ENCODE results near the gene GRIN2C. TPM values are rescaled to one million over a fixed set of nuclear protein-coding genes. Genes with fewer than 3 reads are reported as not detected.

The GRIN2C gene
- total RNA-seq, 3 donors from 2014 or later (not counting 1 experiment from before 2014, with no cell fraction given): not detected

GRCh38 chr17:74803971-74804370, 55.7 kb downstream of the GRIN2C start:
- DNase-seq (no peak), ATAC-seq (no peak)
- Mint-ChIP-seq H3K4me3 (no peak overlapping the region), H3K4me1 (peaks cover 0 to 5% of the 10 kb centered on the region in 2 donors), H3K27me3 (ENCODE audit: low read depth in 2 of 2) (no peaks in the 10 kb centered on the region), H3K27ac (no peak overlapping the region), H3K36me3 (no peaks in the 10 kb centered on the region), H3K9me3 (no peaks in the 10 kb centered on the region)
- no peaks in the 10 kb centered on the region for H3K9me3 ChIP-seq (ENCODE audit: control insufficient read depth, insufficient read depth, low read length)
- H3K36me3 ChIP-seq (ENCODE audit: control insufficient read depth, insufficient read depth, low read length): peaks cover 34% of the 10 kb centered on the region
- TF ChIP-seq CTCF (IDR thresholded peaks at IDR 0.05): no peak
- intact Hi-C loops (cut with micrococcal nuclease): no loop called here
- H3K4me3 ChIP-seq (ENCODE audit: low read length): no peak overlapping the region
- no peaks in the 10 kb centered on the region for H3K27me3 ChIP-seq (ENCODE audit: control insufficient read depth, insufficient read depth, low read length)
- H3K4me1 ChIP-seq (ENCODE audit: control insufficient read depth, insufficient read depth, low read length): no peaks in the 10 kb centered on the region
- WGBS (ENCODE audit: insufficient coverage): 99% methylated on average over 5 of the region's 5 CpGs
- no peak overlapping the region for H3K27ac ChIP-seq (ENCODE audit: low read length)

DNA sequence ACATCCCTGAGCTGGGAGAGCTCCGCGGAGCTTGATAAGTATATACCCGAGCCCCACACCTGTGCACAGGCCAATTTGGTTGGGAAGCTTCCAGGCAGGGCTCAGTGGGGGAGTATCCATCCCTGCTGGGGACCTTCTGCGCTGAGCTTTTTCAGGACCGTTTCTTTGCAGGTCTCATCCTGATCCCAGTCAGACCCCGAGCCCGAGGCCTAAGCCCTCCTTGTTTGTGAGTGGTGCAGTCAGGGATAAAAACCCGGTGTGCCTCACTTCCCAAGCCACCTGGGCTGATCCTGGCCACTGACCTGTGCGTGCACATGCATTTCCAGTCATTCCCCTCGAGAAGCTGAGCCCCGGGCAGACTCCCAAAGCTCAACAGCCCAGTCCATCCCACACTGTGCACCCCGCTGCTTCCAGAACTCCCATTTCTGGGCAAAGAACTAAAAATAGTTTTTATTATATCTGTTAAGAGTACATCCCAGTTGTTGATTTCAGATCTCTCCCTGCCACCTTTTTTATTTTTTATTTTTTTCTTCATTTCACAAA, 56.2 kb downstream of the GRIN2C start:
- no peaks in the 10 kb centered on the region for H3K27me3 Mint-ChIP-seq (ENCODE audit: low read depth in 2 of 2)
- peaks cover 0 to 5% of the 10 kb centered on the region in 2 donors for H3K4me1 Mint-ChIP-seq
- Histone ChIP-seq H3K9me3 (ENCODE audit: control insufficient read depth, insufficient read depth, low read length) (no peaks in the 10 kb centered on the region), H3K36me3 (ENCODE audit: control insufficient read depth, insufficient read depth, low read length) (peaks cover 38% of the 10 kb centered on the region), H3K4me3 (ENCODE audit: low read length) (no peak overlapping the region), H3K4me1 (ENCODE audit: control insufficient read depth, insufficient read depth, low read length) (no peaks in the 10 kb centered on the region), H3K27me3 (ENCODE audit: control insufficient read depth, insufficient read depth, low read length) (no peaks in the 10 kb centered on the region), H3K27ac (ENCODE audit: low read length) (no peak overlapping the region)
- no peak overlapping the region for H3K27ac Mint-ChIP-seq
- no peak for ATAC-seq
- H3K36me3 Mint-ChIP-seq: no peaks in the 10 kb centered on the region
- no peak for DNase-seq
- no peak overlapping the region for H3K4me3 Mint-ChIP-seq
- TF ChIP-seq CTCF (IDR thresholded peaks at IDR 0.05): no peak
- no peaks in the 10 kb centered on the region for H3K9me3 Mint-ChIP-seq
- WGBS (ENCODE audit: insufficient coverage): 99% methylated on average over 12 of the region's 12 CpGs
- intact Hi-C loops (cut with micrococcal nuclease): no loop called here

- WGBS (ENCODE audit: insufficient coverage): 84% methylated on average over 8 of the region's 8 CpGs
- intact Hi-C loops (cut with micrococcal nuclease): no loop called here
- no peak overlapping the region for H3K27ac Mint-ChIP-seq
- Histone ChIP-seq H3K36me3 (ENCODE audit: control insufficient read depth, insufficient read depth, low read length) (peaks cover 45% of the 10 kb centered on the region), H3K4me3 (ENCODE audit: low read length) (no peak overlapping the region), H3K27me3 (ENCODE audit: control insufficient read depth, insufficient read depth, low read length) (no peaks in the 10 kb centered on the region), H3K4me1 (ENCODE audit: control insufficient read depth, insufficient read depth, low read length) (no peaks in the 10 kb centered on the region), H3K9me3 (ENCODE audit: control insufficient read depth, insufficient read depth, low read length) (no peaks in the 10 kb centered on the region), H3K27ac (ENCODE audit: low read length) (no peak overlapping the region)
- H3K27me3 Mint-ChIP-seq (ENCODE audit: low read depth in 2 of 2): no peaks in the 10 kb centered on the region
- H3K36me3 Mint-ChIP-seq: no peaks in the 10 kb centered on the region
- no peaks in the 10 kb centered on the region for H3K9me3 Mint-ChIP-seq
- H3K4me3 Mint-ChIP-seq: no peak overlapping the region
- H3K4me1 Mint-ChIP-seq: peaks cover 0 to 5% of the 10 kb centered on the region in 2 donors
- ATAC-seq (no peak), DNase-seq (no peak)
- no peak for TF ChIP-seq CTCF (IDR thresholded peaks at IDR 0.05)
Measured at GRCh38 chr17:74801896-74802295, 57.8 kb downstream of the GRIN2C start.

DNA sequence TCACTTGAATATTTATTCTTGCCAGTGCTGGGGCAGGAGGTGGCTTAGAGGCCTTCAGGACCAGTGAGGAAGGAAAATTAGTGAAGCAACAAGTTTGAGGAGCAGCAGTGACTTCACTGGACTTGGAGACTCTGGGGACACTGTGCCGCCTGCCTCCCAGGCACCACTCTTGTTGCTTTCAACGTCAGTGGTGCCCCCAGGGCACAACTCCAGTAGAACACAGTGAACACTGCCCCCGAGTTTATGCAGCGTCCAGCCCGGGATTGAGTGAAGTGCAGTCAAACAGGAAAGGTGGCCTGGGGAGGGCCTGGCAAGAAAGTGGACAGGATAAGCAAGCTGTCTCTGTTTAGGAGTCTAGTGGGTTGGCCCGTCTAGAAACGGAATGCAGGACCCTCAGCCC, 59.2 kb downstream of the GRIN2C start:
- Mint-ChIP-seq H3K27me3 (ENCODE audit: low read depth in 2 of 2) (no peaks in the 10 kb centered on the region), H3K4me3 (no peak overlapping the region), H3K4me1 (peaks cover 0 to 5% of the 10 kb centered on the region in 2 donors), H3K36me3 (no peaks in the 10 kb centered on the region), H3K27ac (no peak overlapping the region), H3K9me3 (no peaks in the 10 kb centered on the region)
- Histone ChIP-seq H3K27ac (ENCODE audit: low read length) (no peak overlapping the region), H3K9me3 (ENCODE audit: control insufficient read depth, insufficient read depth, low read length) (no peaks in the 10 kb centered on the region), H3K36me3 (ENCODE audit: control insufficient read depth, insufficient read depth, low read length) (peaks cover 54% of the 10 kb centered on the region), H3K27me3 (ENCODE audit: control insufficient read depth, insufficient read depth, low read length) (no peaks in the 10 kb centered on the region), H3K4me3 (ENCODE audit: low read length) (no peak overlapping the region), H3K4me1 (ENCODE audit: control insufficient read depth, insufficient read depth, low read length) (no peaks in the 10 kb centered on the region)
- intact Hi-C loops (cut with micrococcal nuclease): no loop called here
- WGBS (ENCODE audit: insufficient coverage): 91% methylated on average over 7 of the region's 7 CpGs
- TF ChIP-seq CTCF (IDR thresholded peaks at IDR 0.05): no peak
- ATAC-seq (no peak), DNase-seq (no peak)

Data from natural killer cell (primary cell).